ENCODE measurements around the gene RNPEPL1. TPM values are rescaled to one million over a fixed set of nuclear protein-coding genes. Genes with fewer than 3 reads are reported as not detected.

RNPEPL1 gene
- total RNA-seq, 1 donor from 2014 or later: 70.0 TPM

DNA sequence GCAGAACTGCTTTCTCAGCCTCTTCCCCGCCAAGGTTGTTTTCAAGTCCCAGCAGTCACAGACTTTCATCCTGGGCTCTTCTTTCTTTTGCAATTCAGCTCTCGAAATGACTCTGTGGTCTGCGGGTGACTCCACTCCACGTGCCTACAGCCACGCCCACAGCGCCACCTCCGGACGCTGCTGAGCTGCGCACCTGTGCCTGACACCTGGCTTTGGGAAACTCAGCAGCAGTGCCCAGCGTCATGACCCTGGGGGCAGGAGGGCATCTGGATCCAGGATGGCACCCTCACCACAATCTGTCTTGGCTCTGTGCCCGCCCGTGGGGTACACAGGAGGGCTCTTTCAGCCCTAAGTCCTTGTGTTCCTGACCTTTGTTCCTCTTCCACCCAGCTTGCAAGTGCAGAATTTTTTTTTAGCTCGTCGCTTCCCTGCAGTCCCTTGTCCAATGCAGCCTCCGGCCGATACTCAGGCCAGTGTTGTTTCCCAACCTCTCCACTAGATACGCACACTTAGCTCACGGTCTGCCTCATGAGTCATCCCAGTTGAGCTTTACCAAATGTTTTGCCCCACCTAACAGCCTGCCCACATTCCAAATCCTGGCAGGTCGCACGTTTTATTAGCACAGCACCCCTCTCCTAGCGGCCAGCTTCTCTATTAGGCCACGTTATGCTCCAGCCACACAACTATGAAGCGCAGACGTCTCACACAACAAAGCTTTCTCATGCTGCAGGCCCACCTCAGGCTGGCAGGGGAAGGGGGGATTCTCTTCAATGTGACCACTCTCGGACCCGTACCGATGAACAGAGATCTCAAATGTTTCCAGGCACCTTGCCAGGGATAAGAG, 11.7 kb downstream of the RNPEPL1 start:
- POLR2A ChIA-PET: interaction anchor here (1.6 to 2.0 kb wide), 2 partner anchors 14 to 19 kb away, joined by 8 to 17 read pairs; partner anchors contain the start of gene DUSP28

DNA sequence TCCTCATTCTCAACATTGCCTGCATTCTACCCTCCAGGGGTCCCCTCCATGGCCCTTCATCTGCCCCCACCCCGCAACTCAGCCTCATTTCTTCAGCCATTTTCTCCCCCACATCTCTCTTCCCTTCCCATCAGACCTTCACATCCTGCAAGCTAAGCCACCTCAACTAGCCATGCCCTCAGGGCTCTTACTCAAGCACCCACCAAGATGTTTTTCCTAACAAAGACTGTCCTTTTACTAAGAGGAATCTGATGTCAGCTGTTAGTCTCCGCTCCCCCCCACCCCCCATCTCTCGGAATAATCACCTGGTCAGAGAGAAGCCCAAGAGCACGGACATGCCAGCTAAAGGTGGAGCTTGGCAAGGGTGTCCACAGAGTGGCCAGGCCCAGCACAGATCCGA, 13.5 kb downstream of the RNPEPL1 start:
- CTCF ChIA-PET: no interaction called here
- intact Hi-C loops (cut with micrococcal nuclease): no loop called here
- H3K9me3 Mint-ChIP-seq: no peaks in the 10 kb centered on the region
- no peak overlapping the region for H3K27ac Mint-ChIP-seq
- DNase-seq: no peak
- H3K27me3 Mint-ChIP-seq: no peaks in the 10 kb centered on the region
- POLR2A ChIA-PET: no interaction called here
- peaks cover 40% of the 10 kb centered on the region for H3K36me3 Mint-ChIP-seq (ENCODE audit: low read depth)
- peaks cover 55% of the 10 kb centered on the region for H3K4me1 Mint-ChIP-seq
- TF ChIP-seq, protein P1, sequence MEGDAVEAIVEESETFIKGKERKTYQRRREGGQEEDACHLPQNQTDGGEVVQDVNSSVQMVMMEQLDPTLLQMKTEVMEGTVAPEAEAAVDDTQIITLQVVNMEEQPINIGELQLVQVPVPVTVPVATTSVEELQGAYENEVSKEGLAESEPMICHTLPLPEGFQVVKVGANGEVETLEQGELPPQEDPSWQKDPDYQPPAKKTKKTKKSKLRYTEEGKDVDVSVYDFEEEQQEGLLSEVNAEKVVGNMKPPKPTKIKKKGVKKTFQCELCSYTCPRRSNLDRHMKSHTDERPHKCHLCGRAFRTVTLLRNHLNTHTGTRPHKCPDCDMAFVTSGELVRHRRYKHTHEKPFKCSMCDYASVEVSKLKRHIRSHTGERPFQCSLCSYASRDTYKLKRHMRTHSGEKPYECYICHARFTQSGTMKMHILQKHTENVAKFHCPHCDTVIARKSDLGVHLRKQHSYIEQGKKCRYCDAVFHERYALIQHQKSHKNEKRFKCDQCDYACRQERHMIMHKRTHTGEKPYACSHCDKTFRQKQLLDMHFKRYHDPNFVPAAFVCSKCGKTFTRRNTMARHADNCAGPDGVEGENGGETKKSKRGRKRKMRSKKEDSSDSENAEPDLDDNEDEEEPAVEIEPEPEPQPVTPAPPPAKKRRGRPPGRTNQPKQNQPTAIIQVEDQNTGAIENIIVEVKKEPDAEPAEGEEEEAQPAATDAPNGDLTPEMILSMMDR (IDR thresholded peaks at IDR 0.05): no peak
- H3K4me3 Mint-ChIP-seq: no peak overlapping the region
- no peak for ATAC-seq (ENCODE audit: low read depth)

More for the DNA sequence above, 11.7 kb downstream of the RNPEPL1 start:
- H3K4me1 Mint-ChIP-seq: peaks cover 44% of the 10 kb centered on the region
- H3K9me3 Mint-ChIP-seq: no peaks in the 10 kb centered on the region
- H3K36me3 Mint-ChIP-seq (ENCODE audit: low read depth): peaks cover 49% of the 10 kb centered on the region
- H3K4me3 Mint-ChIP-seq: no peak overlapping the region
- H3K27ac Mint-ChIP-seq: peak overlapping the region; percentile 68
- DNase-seq (peak; percentile 38), ATAC-seq (ENCODE audit: low read depth) (peak; percentile 25)
- CTCF ChIA-PET: interaction anchor here (0.8 to 1.9 kb wide), 5 partner anchors 11 to 66 kb away, joined by 3 to 15 read pairs (median 4); partner anchors contain the start of gene RNPEPL1
- TF ChIP-seq, protein P1 (IDR thresholded peaks at IDR 0.05): no peak
- intact Hi-C loops (cut with micrococcal nuclease): no loop called here
- H3K27me3 Mint-ChIP-seq: no peaks in the 10 kb centered on the region

DNA sequence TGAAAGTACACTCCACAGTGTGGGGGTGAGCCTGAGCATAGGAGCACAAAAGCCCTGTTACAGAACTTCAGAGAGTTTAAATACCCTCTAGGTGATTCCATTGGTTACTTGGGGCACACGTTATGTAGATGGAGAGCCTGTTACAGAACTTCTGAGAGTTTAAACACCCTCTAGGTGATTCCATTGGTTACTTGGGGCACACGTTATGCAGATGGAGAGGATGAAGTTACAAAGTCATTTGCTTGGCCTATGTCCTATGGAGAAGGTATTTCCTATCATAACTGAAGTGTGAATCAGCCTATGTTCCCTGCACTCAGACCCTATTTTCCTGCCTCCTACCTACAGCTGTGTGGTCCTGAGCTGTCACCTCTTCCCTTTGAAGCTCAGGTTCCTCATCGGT, 14.5 kb downstream of the RNPEPL1 start:
- H3K27ac Mint-ChIP-seq: no peak overlapping the region
- no peak for ATAC-seq (ENCODE audit: low read depth)
- no peak overlapping the region for H3K4me3 Mint-ChIP-seq
- no peak for DNase-seq
- intact Hi-C loops (cut with micrococcal nuclease): no loop called here
- no peaks in the 10 kb centered on the region for H3K9me3 Mint-ChIP-seq
- H3K4me1 Mint-ChIP-seq: peaks cover 62% of the 10 kb centered on the region
- H3K36me3 Mint-ChIP-seq (ENCODE audit: low read depth): peaks cover 39% of the 10 kb centered on the region
- POLR2A ChIA-PET: interaction anchor here (0.7 to 1.0 kb wide), 2 partner anchors 18 to 22 kb away, joined by 3 read pairs; no protein-coding TSS in a partner anchor
- TF ChIP-seq, protein P1 (IDR thresholded peaks at IDR 0.05): no peak
- CTCF ChIA-PET: no interaction called here
- no peaks in the 10 kb centered on the region for H3K27me3 Mint-ChIP-seq

DNA sequence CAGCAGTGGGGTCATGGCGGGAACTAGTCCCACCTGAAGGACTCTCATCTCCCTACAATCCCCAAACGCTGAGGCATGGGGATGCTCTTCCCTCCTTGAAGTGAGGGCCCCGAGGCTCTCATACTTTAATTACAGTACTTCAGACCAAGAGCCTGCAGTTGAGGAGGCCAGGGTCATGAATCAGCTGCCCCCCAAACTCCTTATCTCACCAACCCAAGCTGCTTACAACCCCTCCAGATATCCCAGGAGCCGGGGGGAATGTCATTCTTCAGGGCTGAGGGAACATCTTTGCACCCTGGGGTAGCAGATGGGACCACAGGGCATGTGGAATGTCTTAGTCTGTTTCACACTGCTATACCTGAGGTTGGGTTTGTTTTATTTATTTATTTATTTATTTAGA, 15.5 kb downstream of the RNPEPL1 start:
- H3K36me3 Mint-ChIP-seq (ENCODE audit: low read depth): peaks cover 36% of the 10 kb centered on the region
- ChIA-PET POLR2A (interaction anchor here (6.3 kb wide), 1 partner anchor 18 kb away, joined by 536 read pairs; the partner anchor contains the start of genes DUSP28 and RNPEPL1), CTCF (interaction anchor here (4.1 kb wide), 1 partner anchor 17 kb away, joined by 52 read pairs; no protein-coding TSS in a partner anchor)
- TF ChIP-seq, protein P1 (IDR thresholded peaks at IDR 0.05): no peak
- intact Hi-C loops (cut with micrococcal nuclease): no loop called here
- H3K9me3 Mint-ChIP-seq: no peaks in the 10 kb centered on the region
- H3K4me1 Mint-ChIP-seq: peaks cover 72% of the 10 kb centered on the region
- DNase-seq: no peak
- ATAC-seq (ENCODE audit: low read depth): no peak
- H3K27ac Mint-ChIP-seq: no peak overlapping the region
- H3K27me3 Mint-ChIP-seq: no peaks in the 10 kb centered on the region
- H3K4me3 Mint-ChIP-seq: no peak overlapping the region

DNA sequence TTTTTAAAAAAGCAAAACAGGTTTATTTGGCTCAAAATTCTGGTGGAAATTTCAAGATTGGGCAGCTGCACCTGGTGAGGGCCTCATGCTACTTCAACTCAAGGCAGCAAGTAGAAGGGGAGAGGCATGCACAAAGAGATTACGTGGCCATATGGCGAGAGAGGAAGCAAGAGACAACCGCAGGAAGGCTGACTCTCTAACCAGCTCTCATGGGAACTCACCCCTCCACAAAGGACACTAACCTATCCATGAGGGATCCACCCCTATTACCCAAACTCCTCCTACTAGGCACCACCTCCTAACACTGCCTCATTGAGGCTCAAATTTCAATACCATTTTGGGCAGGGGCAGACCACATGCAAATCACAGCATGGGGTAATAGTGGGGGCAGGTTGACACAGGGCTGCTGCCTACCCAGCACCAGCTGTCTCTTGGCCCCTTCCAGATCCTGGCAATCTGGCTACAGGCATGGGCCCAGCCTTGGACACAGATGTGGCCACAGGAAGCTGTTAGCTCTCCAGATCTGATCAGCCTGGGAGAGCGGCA, 16.3 kb downstream of the RNPEPL1 start:
- intact Hi-C loops (cut with micrococcal nuclease): no loop called here
- ATAC-seq (ENCODE audit: low read depth) (peak; percentile 51), DNase-seq (peak; percentile 38)
- TF ChIP-seq, protein P1 (IDR thresholded peaks at IDR 0.05): no peak
- POLR2A ChIA-PET: interaction anchor here (0.6 to 6.3 kb wide), 7 partner anchors 10 to 731 kb away, joined by 3 to 536 read pairs (median 4); partner anchors contain the start of genes DUSP28, HDLBP, RNPEPL1 and SEPTIN2
- H3K27me3 Mint-ChIP-seq: no peaks in the 10 kb centered on the region
- peaks cover 41% of the 10 kb centered on the region for H3K36me3 Mint-ChIP-seq (ENCODE audit: low read depth)
- H3K4me3 Mint-ChIP-seq: peak overlapping the region; percentile 95
- H3K27ac Mint-ChIP-seq: peak overlapping the region; percentile 96
- CTCF ChIA-PET: interaction anchor here (2.1 to 4.1 kb wide), 2 partner anchors 15 to 18 kb away, joined by 15 to 52 read pairs; partner anchors contain the start of gene RNPEPL1
- H3K9me3 Mint-ChIP-seq: no peaks in the 10 kb centered on the region
- peaks cover 69% of the 10 kb centered on the region for H3K4me1 Mint-ChIP-seq

Measured in activated B cell treated with CpG ODN at 0.5 μM for 24 hours (primary cell).